ENCODE measurements around the gene CNTN6.
"Not testable (repeated sequence)": the region's sequence is repeated elsewhere in the genome, so short reads cannot be mapped to it uniquely, and the experiment has no call there.

CNTN6 gene

DNA sequence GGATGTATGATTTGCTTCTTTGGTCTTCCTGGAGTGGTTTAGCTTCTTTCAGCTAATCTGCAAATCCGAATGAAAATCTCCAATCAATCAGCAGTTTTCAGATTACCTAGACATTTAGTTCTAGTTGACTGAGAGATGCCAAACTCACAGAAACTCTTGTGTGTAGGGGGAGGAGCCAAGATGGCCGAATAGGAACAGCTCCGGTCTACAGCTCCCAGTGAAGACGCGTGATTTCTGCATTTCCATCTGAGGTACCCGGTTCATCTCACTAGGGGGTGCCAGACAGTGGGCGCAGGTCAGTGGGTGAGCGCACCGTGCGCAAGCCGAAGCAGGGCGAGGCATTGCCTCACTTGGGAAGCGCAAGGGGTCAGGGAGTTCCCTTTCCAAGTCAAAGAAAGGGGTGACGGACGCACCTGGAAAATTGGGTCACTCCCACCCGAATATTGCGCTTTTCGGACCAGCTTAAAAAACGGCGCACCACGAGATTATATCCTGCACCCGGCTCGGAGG, 294.6 kb downstream of the CNTN6 start:
- H3K14ac ChIP-seq (ENCODE audit: low read length in 2 of 2); H3K9me3 ChIP-seq (ENCODE audit: control insufficient read depth, low read length); DNase-seq; H3K9ac ChIP-seq (ENCODE audit: low read length); H3K18ac ChIP-seq (ENCODE audit: low read depth in 1 of 2, low read length in 2 of 2); H3K23ac ChIP-seq (ENCODE audit: low read length in 2 of 2); H2BK120ac ChIP-seq (ENCODE audit: low read depth, low read length); H3K4me1 ChIP-seq (ENCODE audit: control insufficient read depth, insufficient read depth, low read depth, low read length); H3K27me3 ChIP-seq (ENCODE audit: control insufficient read depth in 1 of 2, insufficient read depth in 1 of 2, low read length in 2 of 2); H2AFZ ChIP-seq (ENCODE audit: low read depth, low read length); H4K91ac ChIP-seq (ENCODE audit: low read length); H3K4ac ChIP-seq (ENCODE audit: low read depth in 1 of 2, low read length in 2 of 2); H3K79me1 ChIP-seq (replicated peaks; ENCODE audit: low read length, poor library complexity, severe bottlenecking); H2BK5ac ChIP-seq (ENCODE audit: low read depth, low read length, poor library complexity, severe bottlenecking); H4K8ac ChIP-seq (ENCODE audit: low read length); H3K27ac ChIP-seq (ENCODE audit: low read length, poor library complexity, severe bottlenecking); H2BK12ac ChIP-seq (ENCODE audit: low read length in 2 of 2); H3K4me2 ChIP-seq (ENCODE audit: low read length, poor library complexity, severe bottlenecking); H2AK5ac ChIP-seq (ENCODE audit: low read length, severe bottlenecking); H3K4me3 ChIP-seq (ENCODE audit: insufficient read depth in 1 of 2, low read depth in 1 of 2, low read length in 2 of 2); H3K36me3 ChIP-seq (ENCODE audit: control insufficient read depth in 1 of 2, insufficient read depth in 2 of 2, low read depth in 1 of 2, low read length in 2 of 2); H2BK15ac ChIP-seq (ENCODE audit: low read depth, poor library complexity, severe bottlenecking): not testable (repeated sequence)
- WGBS, result 86% methylated on average over 18 of the region's 23 CpGs

DNA sequence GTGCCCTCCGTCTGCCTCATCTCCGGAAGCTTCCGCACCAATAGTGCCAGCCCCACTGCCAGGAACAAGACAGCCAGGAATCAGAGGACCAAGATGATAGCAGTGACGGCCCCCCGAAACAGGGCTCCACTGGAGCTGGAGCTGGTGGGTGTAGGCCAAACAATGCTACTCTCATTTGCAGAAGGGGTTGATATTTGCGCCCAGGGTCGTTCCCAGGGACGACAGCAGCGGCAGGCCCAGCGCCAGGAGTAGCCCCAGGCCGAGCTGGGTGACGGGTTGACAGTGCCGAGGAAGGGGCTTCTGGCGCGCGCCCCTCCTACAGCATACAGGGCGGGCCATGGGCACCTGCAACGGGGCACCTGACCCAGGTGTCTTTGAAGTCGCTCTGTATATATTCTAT, 301.4 kb downstream of the CNTN6 start:
- no peak overlapping the region for H4K91ac ChIP-seq (ENCODE audit: low read length)
- H3K4ac ChIP-seq (ENCODE audit: low read depth in 1 of 2, low read length in 2 of 2), result no peak overlapping the region
- no peaks in the 10 kb centered on the region for H3K36me3 ChIP-seq (ENCODE audit: control insufficient read depth in 1 of 2, insufficient read depth in 2 of 2, low read depth in 1 of 2, low read length in 2 of 2)
- H2AFZ ChIP-seq (ENCODE audit: low read depth, low read length), result no peak overlapping the region
- no peak overlapping the region for H2AK5ac ChIP-seq (ENCODE audit: low read length, severe bottlenecking)
- H3K27me3 ChIP-seq (ENCODE audit: control insufficient read depth in 1 of 2, insufficient read depth in 1 of 2, low read length in 2 of 2), result no peaks in the 10 kb centered on the region
- no peak overlapping the region for H2BK5ac ChIP-seq (ENCODE audit: low read depth, low read length, poor library complexity, severe bottlenecking)
- H3K4me3 ChIP-seq (ENCODE audit: insufficient read depth in 1 of 2, low read depth in 1 of 2, low read length in 2 of 2), result no peak overlapping the region
- no peak overlapping the region for H4K8ac ChIP-seq (ENCODE audit: low read length)
- H3K27ac ChIP-seq (ENCODE audit: low read length, poor library complexity, severe bottlenecking), result no peak overlapping the region
- no peak overlapping the region for H3K18ac ChIP-seq (ENCODE audit: low read depth in 1 of 2, low read length in 2 of 2)
- no peak overlapping the region for H3K4me2 ChIP-seq (ENCODE audit: low read length, poor library complexity, severe bottlenecking)
- DNase-seq, result no peak
- H3K4me1 ChIP-seq (ENCODE audit: control insufficient read depth, insufficient read depth, low read depth, low read length), result no peaks in the 10 kb centered on the region
- no peak overlapping the region for H2BK15ac ChIP-seq (ENCODE audit: low read depth, poor library complexity, severe bottlenecking)
- no peaks in the 10 kb centered on the region for H3K9me3 ChIP-seq (ENCODE audit: control insufficient read depth, low read length)
- H3K14ac ChIP-seq (ENCODE audit: low read length in 2 of 2), result no peak overlapping the region
- 91% methylated on average over 12 of the region's 19 CpGs for WGBS
- no peak overlapping the region for H3K23ac ChIP-seq (ENCODE audit: low read length in 2 of 2)
- no peak overlapping the region for H2BK12ac ChIP-seq (ENCODE audit: low read length in 2 of 2)
- H3K9ac ChIP-seq (ENCODE audit: low read length), result no peak overlapping the region
- no peak overlapping the region for H2BK120ac ChIP-seq (ENCODE audit: low read depth, low read length)
- H3K79me1 ChIP-seq (replicated peaks; ENCODE audit: low read length, poor library complexity, severe bottlenecking), result no peaks in the 10 kb centered on the region

DNA sequence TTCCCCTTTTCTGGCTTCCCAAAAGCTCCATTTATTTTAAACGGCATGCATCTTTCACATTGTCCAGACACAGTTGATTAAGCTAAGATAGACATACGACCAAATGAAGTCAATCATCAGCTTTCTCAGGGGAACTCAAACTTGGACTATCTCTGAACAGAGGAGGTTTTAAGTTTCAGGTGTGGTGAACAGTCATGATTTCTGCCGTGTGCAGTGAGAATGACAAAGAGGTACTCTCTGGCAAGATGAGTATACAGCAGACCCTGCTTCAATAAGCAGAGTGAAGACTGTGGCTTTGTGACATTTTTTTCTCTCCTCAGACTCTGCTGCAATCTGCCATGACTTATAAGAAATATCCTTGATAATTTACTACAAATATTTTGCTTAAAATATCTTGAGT, 307.7 kb downstream of the CNTN6 start:
- Histone ChIP-seq H3K18ac (ENCODE audit: low read depth in 1 of 2, low read length in 2 of 2) (no peak overlapping the region), H2AK5ac (ENCODE audit: low read length, severe bottlenecking) (no peak overlapping the region), H2BK120ac (ENCODE audit: low read depth, low read length) (no peak overlapping the region), H3K4me1 (ENCODE audit: control insufficient read depth, insufficient read depth, low read depth, low read length) (no peaks in the 10 kb centered on the region), H3K79me1 (replicated peaks; ENCODE audit: low read length, poor library complexity, severe bottlenecking) (no peaks in the 10 kb centered on the region), H3K4me3 (ENCODE audit: insufficient read depth in 1 of 2, low read depth in 1 of 2, low read length in 2 of 2) (no peak overlapping the region), H3K4me2 (ENCODE audit: low read length, poor library complexity, severe bottlenecking) (no peak overlapping the region), H3K14ac (ENCODE audit: low read length in 2 of 2) (no peak overlapping the region), H2BK5ac (ENCODE audit: low read depth, low read length, poor library complexity, severe bottlenecking) (no peak overlapping the region), H4K91ac (ENCODE audit: low read length) (no peak overlapping the region), H3K36me3 (ENCODE audit: control insufficient read depth in 1 of 2, insufficient read depth in 2 of 2, low read depth in 1 of 2, low read length in 2 of 2) (no peaks in the 10 kb centered on the region), H2AFZ (ENCODE audit: low read depth, low read length) (no peak overlapping the region), H3K4ac (ENCODE audit: low read depth in 1 of 2, low read length in 2 of 2) (no peak overlapping the region), H2BK15ac (ENCODE audit: low read depth, poor library complexity, severe bottlenecking) (no peak overlapping the region), H3K27ac (ENCODE audit: low read length, poor library complexity, severe bottlenecking) (no peak overlapping the region), H3K27me3 (ENCODE audit: control insufficient read depth in 1 of 2, insufficient read depth in 1 of 2, low read length in 2 of 2) (no peaks in the 10 kb centered on the region), H3K9ac (ENCODE audit: low read length) (no peak overlapping the region), H4K8ac (ENCODE audit: low read length) (no peak overlapping the region), H3K23ac (ENCODE audit: low read length in 2 of 2) (no peak overlapping the region), H3K9me3 (ENCODE audit: control insufficient read depth, low read length) (peaks cover 3% of the 10 kb centered on the region), H2BK12ac (ENCODE audit: low read length in 2 of 2) (no peak overlapping the region)
- DNase-seq, result no peak
- 87% methylated on average over 3 of the region's 3 CpGs for WGBS

DNA sequence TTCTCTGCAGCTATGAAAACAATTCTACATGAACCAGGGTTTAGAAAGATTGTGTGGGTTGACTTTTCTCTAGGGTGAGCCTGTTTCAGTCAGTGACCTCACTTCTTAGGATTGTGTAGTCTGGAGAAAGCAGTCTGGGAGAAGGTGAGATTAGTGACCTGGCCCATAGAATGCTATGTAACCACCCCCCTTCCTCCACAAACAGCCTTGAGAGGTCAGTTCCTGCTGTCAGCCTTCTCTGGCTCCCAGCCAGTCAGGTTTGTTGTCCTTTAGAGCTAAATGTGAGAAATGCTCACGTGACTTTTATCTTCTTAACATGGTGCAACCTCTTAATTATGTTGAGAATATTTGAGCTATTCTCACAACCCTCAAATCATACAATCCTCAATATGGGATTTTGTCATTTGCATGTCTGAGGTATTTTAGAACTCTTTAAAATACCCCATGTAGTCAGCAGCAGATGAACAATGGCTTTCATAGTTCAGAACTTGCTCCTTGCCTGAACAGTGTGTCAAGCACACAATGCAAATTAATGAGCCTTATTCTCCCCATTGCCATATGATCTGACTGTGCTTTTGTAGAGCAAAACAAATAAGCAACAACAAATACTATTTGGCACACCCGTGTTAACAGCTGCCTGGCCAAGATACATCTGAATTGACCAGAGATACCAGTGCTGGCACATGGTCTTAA, 311.6 kb downstream of the CNTN6 start:
- Histone ChIP-seq H2BK15ac (ENCODE audit: low read depth, poor library complexity, severe bottlenecking) (no peak overlapping the region), H3K23ac (ENCODE audit: low read length in 2 of 2) (no peak overlapping the region), H2BK120ac (ENCODE audit: low read depth, low read length) (no peak overlapping the region), H3K14ac (ENCODE audit: low read length in 2 of 2) (no peak overlapping the region), H3K27ac (ENCODE audit: low read length, poor library complexity, severe bottlenecking) (peak overlapping the region; percentile 84), H3K4me1 (ENCODE audit: control insufficient read depth, insufficient read depth, low read depth, low read length) (no peaks in the 10 kb centered on the region), H3K36me3 (ENCODE audit: control insufficient read depth in 1 of 2, insufficient read depth in 2 of 2, low read depth in 1 of 2, low read length in 2 of 2) (no peaks in the 10 kb centered on the region), H4K8ac (ENCODE audit: low read length) (no peak overlapping the region), H4K91ac (ENCODE audit: low read length) (no peak overlapping the region), H3K4me2 (ENCODE audit: low read length, poor library complexity, severe bottlenecking) (no peak overlapping the region), H3K4me3 (ENCODE audit: insufficient read depth in 1 of 2, low read depth in 1 of 2, low read length in 2 of 2) (no peak overlapping the region), H3K79me1 (replicated peaks; ENCODE audit: low read length, poor library complexity, severe bottlenecking) (no peaks in the 10 kb centered on the region), H3K9me3 (ENCODE audit: control insufficient read depth, low read length) (peaks cover 3% of the 10 kb centered on the region), H2BK5ac (ENCODE audit: low read depth, low read length, poor library complexity, severe bottlenecking) (no peak overlapping the region), H3K27me3 (ENCODE audit: control insufficient read depth in 1 of 2, insufficient read depth in 1 of 2, low read length in 2 of 2) (no peaks in the 10 kb centered on the region), H3K18ac (ENCODE audit: low read depth in 1 of 2, low read length in 2 of 2) (no peak overlapping the region), H3K4ac (ENCODE audit: low read depth in 1 of 2, low read length in 2 of 2) (no peak overlapping the region), H2AK5ac (ENCODE audit: low read length, severe bottlenecking) (no peak overlapping the region), H3K9ac (ENCODE audit: low read length) (no peak overlapping the region), H2AFZ (ENCODE audit: low read depth, low read length) (no peak overlapping the region), H2BK12ac (ENCODE audit: low read length in 2 of 2) (no peak overlapping the region)
- 67% methylated on average over 1 of the region's 2 CpGs for WGBS
- DNase-seq, result peak; percentile 0
